Cardiac fibroblast (primary cell): ENCODE data around the gene ADAM12.
A peak's percentile ranks its signal among the peaks of the same experiment; 100 is the strongest.
"Not testable (repeated sequence)": the region's sequence is repeated elsewhere in the genome, so short reads cannot be mapped to it uniquely, and the experiment has no call there.

Source experiments
- DNase-seq, 2 donors: peaks; one replicate each; pipeline versions ENCODE4 v3.0.0 to v3.0.0-alpha.2; 2010; ENCODE audit warnings: low read depth in 2 of 2
- H3K4me3 ChIP-seq, 2 donors: replicated peaks in 1 of 2; 1 replicate in 1 of 2; 2 replicates in 1 of 2; pipeline ENCODE4 v1.5.1; 2011; ENCODE audit warnings: low read depth in 2 of 2, low read length in 2 of 2, mild to moderate bottlenecking in 2 of 2, moderate library complexity in 1 of 2
- CTCF ChIP-seq: IDR thresholded peaks from one replicate; pipeline ENCODE4 v1.5.1; 2011; ENCODE audit warnings: low read depth, mild to moderate bottlenecking, low read length, inconsistent platforms

Gene ADAM12

GRCh38 chr10:126251778-126252407 is 136.4 kb downstream of the ADAM12 start:
- H3K4me3 ChIP-seq = no peak overlapping the region
- TF ChIP-seq CTCF = no peak

GRCh38 chr10:126250527-126251310 is 137.6 kb downstream of the ADAM12 start:
- no peak for TF ChIP-seq CTCF
- H3K4me3 ChIP-seq = no peak overlapping the region
- DNase-seq = peak; percentile 61 to 65

More at GRCh38 chr10:126251778-126252407, 136.4 kb downstream of the ADAM12 start:
- DNase-seq = no peak

GRCh38 chr10:126250045-126250444 is 138.2 kb downstream of the ADAM12 start:
- no peak overlapping the region for H3K4me3 ChIP-seq
- no peak for TF ChIP-seq CTCF
- no peak for DNase-seq

GRCh38 chr10:126247446-126247975 is 140.8 kb downstream of the ADAM12 start:
- peak; percentile 99 to 100 for DNase-seq
- TF ChIP-seq CTCF = no peak
- no peak overlapping the region for H3K4me3 ChIP-seq

- not testable (repeated sequence) for H3K4me3 ChIP-seq
- DNase-seq = peak; percentile 20 to 68
Observed at GRCh38 chr10:126246396-126246795, 141.9 kb downstream of the ADAM12 start.

- no peak for TF ChIP-seq CTCF
- DNase-seq = no peak
- H3K4me3 ChIP-seq = no peak overlapping the region
Observed at GRCh38 chr10:126245501-126245900, 142.8 kb downstream of the ADAM12 start.

GRCh38 chr10:126243971-126244370 is 144.3 kb downstream of the ADAM12 start:
- DNase-seq = peak; percentile 71 to 81
- H3K4me3 ChIP-seq = no peak overlapping the region
- TF ChIP-seq CTCF = no peak
